NCI-H510A (cell line): Measurements from ENCODE around the gene TAS1R1.
A peak's percentile ranks its signal among the peaks of the same experiment; 100 is the strongest.

ENCODE experiments used
- DNase-seq: peaks from one replicate; lab custom pipeline; 2025; lab: John Stamatoyannopoulos, UW

Gene TAS1R1

DNA sequence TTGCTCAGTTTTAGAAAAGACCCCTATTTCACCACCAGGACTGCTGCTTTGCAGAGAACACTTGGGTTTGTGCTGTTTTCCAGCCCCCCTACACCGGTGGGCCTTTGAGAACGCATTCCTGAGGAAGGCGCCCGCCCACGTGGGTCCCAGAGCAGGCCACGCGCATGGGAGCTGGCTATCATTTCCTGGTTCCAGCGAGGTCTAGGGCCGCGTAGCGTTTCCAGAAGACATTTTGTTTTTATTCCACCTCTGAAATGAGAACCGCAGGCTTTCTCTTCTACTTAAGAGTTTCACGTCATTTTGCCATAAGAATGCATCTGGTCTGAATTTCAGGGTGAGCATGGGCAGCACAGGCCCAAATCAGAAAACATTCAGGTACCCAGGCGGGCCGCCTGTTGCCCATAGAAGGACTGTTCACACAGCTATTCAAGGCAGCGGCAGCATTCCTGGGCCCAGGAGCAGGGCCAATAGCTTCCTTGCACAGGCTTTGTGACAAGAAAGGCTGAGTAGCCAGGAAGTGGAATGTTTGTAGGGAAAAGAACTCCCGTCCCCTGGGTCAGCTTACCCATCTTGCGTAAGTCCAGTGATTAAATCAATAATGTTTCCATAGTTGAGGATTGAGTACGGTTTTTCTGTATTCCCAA is 48.9 kb downstream of the TAS1R1 start:
- DNase-seq = no peak

- peak; percentile 79 for DNase-seq
These were observed 57.7 kb downstream of the TAS1R1 start for GRCh38 chr1:6612641-6613360.

DNA sequence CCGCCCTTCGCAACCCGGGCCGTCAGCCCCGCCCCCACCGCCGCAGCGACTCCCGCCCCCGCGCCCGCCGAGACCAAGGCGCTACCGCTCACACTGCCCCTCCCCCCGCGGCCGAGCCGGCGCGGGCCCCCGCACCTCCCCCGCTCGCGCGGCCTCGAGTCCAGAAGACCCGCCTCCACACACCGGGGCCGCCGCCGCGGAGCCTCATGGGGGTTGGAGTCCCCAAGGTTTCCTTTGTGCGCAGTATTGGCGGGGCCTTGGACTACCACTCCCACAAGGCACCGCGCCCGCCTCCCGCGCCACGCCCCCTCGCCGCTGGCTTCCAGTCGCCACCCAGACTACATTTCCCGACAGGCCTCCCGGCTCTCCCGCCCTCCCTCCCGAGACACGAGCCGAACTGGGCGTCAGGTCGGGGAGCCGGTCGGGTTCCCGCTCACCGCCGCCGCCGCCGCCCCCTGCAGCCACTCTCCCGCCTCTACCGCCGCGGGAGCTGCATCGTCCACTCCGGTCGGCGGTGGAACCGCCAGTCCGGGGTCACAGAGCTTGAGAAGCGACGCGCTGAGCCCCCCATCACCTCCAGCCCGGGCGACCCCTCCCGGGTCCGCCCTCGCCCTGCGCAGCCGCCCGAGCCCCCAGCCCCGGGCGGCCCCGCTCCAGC is 58.4 kb downstream of the TAS1R1 start, which contains the start of gene PHF13:
PHF13 (plus strand) TSS at position 371 of the 658 bp plus-strand sequence. CDS start 336 bp downstream, outside the sequence.
- peak; percentile 99 for DNase-seq

GRCh38 chr1:6614019-6614928 is 59.2 kb downstream of the TAS1R1 start:
- peak; percentile 50 for DNase-seq

GRCh38 chr1:6614929-6615785 is 60.0 kb downstream of the TAS1R1 start:
- no peak for DNase-seq

GRCh38 chr1:6619045-6619444 is 63.9 kb downstream of the TAS1R1 start:
- no peak for DNase-seq

DNA sequence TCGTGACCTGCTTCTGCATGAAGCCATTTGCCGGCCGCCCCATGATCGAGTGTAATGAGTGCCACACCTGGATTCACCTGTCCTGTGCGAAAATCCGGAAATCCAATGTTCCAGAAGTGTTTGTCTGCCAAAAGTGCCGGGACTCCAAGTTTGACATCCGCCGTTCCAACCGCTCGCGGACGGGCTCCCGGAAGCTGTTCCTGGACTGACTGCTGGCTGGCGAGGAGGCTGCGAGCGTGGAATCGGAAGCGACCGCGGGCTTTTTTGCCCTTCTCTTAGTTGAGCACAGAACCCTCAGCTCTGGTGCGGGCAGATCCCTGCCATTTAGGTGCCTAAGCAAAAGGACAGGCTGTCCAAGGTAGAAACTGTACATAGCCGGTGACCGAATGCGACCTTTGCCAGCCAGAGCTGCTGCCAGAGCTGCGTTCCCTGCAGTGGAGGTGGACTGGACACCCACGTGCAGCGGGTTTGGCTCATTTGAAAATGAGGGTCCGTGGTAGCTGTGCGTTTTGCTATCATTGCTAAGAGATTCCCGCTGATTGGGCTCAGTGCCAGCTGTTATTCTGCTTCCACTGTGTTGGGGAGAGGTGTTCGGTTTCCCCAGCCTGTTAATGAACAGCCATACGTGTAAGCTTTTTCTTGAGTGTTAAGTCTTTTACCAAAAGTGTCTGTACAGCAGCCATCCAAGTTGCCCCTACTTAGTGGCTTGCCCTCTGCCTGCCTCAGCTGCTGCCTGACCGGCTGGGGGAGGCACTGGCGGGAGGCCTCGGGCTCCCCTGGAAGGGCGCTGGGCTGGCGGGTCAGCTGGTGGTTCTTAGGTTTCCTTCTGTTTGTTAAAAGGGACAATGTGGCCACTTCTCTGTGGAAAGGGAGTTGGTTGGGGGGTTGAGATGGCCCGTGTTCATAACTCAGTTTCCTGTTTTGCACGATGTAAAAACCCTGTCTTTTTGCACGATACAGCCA is 66.6 kb downstream of the TAS1R1 start:
- no peak for DNase-seq

GRCh38 chr1:6622396-6623152 is 67.5 kb downstream of the TAS1R1 start:
- no peak for DNase-seq

- no peak for DNase-seq
These were observed 68.3 kb downstream of the TAS1R1 start for GRCh38 chr1:6623269-6623965.

DNA sequence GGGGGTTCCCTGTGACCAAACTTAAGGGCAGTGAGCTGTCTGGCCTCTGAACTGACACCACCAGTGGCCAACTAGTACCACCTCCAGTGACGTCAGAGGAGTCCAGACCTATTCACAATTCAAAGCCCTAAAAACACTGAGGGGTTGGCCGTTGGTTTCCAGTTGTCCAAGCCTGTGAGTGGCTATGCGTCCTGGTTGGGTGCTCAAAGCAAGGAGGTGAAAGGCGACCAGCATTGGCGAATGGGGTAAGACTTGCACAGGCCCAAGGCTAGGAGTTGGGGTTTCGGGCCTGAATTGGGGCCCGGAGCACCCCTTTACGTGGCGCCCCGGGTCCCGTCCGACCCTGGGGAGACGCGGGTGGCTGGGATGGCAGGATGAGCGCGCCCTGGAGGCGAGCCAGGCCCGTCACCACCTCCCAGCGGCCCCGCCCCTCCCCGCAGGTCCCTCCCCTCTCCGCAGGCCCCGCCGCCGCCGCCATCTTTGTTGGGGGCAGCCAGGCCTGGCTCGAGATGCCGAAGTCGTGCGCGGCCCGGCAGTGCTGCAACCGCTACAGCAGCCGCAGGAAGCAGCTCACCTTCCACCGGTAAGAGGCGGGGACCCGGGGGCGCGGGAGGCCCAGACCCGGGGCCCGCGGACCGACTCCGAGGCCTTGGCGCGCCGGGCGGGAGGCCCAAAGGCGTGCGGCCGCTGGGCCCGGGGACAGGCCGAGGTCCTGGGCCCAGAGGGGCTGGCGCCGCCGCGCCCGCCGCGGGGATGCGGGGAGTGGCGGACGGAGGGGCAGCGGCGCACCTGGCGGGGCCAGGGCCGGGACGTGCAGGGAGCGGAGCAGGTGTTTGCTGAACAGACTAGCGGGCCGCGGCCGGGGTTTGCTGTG is 69.8 kb downstream of the TAS1R1 start, which contains the start of gene THAP3:
THAP3 (plus strand) TSS at position 159 of the 874 bp plus-strand sequence; CDS start at position 510, 351 bp downstream.
- peak; percentile 93 for DNase-seq

DNA sequence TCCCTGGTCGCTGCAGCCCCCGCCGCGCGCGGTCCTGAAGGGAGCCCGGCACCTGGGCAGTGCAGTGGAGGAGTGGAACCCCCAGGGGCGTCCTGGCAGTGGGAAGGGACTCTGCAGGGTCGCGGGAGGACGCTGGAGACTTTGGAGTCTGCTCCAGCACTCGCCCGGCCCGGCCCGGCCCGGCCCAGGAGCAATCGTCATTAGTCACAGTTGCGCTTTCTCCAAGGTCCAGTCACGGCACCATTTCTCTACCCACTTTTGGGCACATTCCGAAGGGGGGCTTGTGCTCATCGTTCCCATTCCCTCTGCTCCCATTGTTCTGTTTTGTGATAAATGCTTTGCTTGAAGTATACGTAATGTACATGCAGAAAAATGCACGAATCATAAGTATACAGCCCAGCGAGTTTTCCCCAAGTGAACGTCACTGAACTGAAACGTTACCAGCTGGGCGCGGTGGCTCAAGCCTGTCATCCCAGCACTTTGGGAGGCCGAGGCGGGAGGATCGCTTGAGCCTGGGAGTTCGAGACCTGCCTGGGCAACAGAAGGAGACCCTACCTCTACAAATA is 70.6 kb downstream of the TAS1R1 start:
- no peak for DNase-seq

GRCh38 chr1:6627031-6627430 is 71.9 kb downstream of the TAS1R1 start:
- DNase-seq = no peak

GRCh38 chr1:6627841-6628545 is 72.9 kb downstream of the TAS1R1 start:
- no peak for DNase-seq

GRCh38 chr1:6628971-6629479 is 73.9 kb downstream of the TAS1R1 start:
- no peak for DNase-seq
